DOHH2 (cell line): ENCODE measurements around the gene TJP1.

Experiments
- H3F3A ChIP-seq: fragments of 200-600 bp; sonication (generic), shearing (Covaris generic); 2 replicates; pipeline ENCODE4 v1.6.0; 2016; ENCODE audit warnings: antibody characterized with exemption, mild to moderate bottlenecking; ENCODE audit not compliant: control insufficient read depth, insufficient read depth
- H3K27ac ChIP-seq: fragments of 200-600 bp; sonication (generic); 2 replicates; pipeline ENCODE4 v1.5.1; 2014; ENCODE audit warnings: low read depth, mild to moderate bottlenecking, low read length, moderate library complexity
- H3K27me3 ChIP-seq: fragments of 200-600 bp; sonication (generic); 2 replicates; pipeline ENCODE4 v1.6.1; 2014; ENCODE audit warnings: mild to moderate bottlenecking, low read length, mixed read lengths; ENCODE audit not compliant: control insufficient read depth
- H3K36me3 ChIP-seq: fragments of 200-600 bp; sonication (generic); 2 replicates; pipeline ENCODE4 v1.6.1; 2014; ENCODE audit warnings: mild to moderate bottlenecking, low read length, moderate library complexity, mixed read lengths; ENCODE audit not compliant: control insufficient read depth
- H3K4me1 ChIP-seq: fragments of 200-600 bp; sonication (generic); 2 replicates; pipeline ENCODE4 v1.6.1; 2014; ENCODE audit warnings: mild to moderate bottlenecking, low read length, mixed read lengths; ENCODE audit not compliant: control insufficient read depth
- H3K4me2 ChIP-seq: fragments of 200-600 bp; sonication (generic); 2 replicates; pipeline ENCODE4 v1.6.0; 2014; ENCODE audit warnings: mild to moderate bottlenecking, low read length, moderate library complexity
- H3K4me3 ChIP-seq: fragments of 200-600 bp; sonication (generic); 2 replicates; pipeline ENCODE4 v1.5.1; 2014; ENCODE audit warnings: mild to moderate bottlenecking, low read length, mixed read lengths
- H3K79me2 ChIP-seq: fragments of 200-600 bp; sonication (generic); 2 replicates; pipeline ENCODE4 v1.6.1; 2014; ENCODE audit warnings: mild to moderate bottlenecking, low read length, mixed read lengths; ENCODE audit not compliant: control insufficient read depth
- H3K9me2 ChIP-seq: fragments of 200-600 bp; sonication (generic); replicated peaks from 2 replicates; pipeline ENCODE4 v1.6.1; 2014; ENCODE audit warnings: mild to moderate bottlenecking, low read length, mixed read lengths; ENCODE audit not compliant: control insufficient read depth
- H3K9me3 ChIP-seq: fragments of 200-600 bp; sonication (generic); 2 replicates; pipeline ENCODE4 v1.6.1; 2014; ENCODE audit warnings: antibody characterized with exemption, low read length, mixed read lengths; ENCODE audit not compliant: control insufficient read depth, insufficient read depth
- H4K20me1 ChIP-seq: fragments of 200-600 bp; sonication (generic); 2 replicates; pipeline ENCODE4 v1.6.0; 2014; ENCODE audit warnings: low read depth, mild to moderate bottlenecking, antibody characterized with exemption, low read length, moderate library complexity; ENCODE audit not compliant: control insufficient read depth, insufficient read depth
- EZH2phosphoT487 ChIP-seq: fragments of 200-600 bp; sonication (generic); IDR thresholded peaks from 2 replicates; pipeline ENCODE4 v1.6.1; 2017; ENCODE audit warnings: borderline replicate concordance, mild to moderate bottlenecking, antibody characterized with exemption, low read length, moderate library complexity, mixed read lengths
- TF ChIP-seq, protein P1 (sequence below): fragments of 200-600 bp; sonication (generic); IDR thresholded peaks from one replicate; pipeline ENCODE4 v1.5.1; 2014; ENCODE audit warnings: antibody characterized with exemption, mild to moderate bottlenecking, low read depth, low read length; ENCODE audit not compliant: poor library complexity, severe bottlenecking

Gene TJP1

DNA sequence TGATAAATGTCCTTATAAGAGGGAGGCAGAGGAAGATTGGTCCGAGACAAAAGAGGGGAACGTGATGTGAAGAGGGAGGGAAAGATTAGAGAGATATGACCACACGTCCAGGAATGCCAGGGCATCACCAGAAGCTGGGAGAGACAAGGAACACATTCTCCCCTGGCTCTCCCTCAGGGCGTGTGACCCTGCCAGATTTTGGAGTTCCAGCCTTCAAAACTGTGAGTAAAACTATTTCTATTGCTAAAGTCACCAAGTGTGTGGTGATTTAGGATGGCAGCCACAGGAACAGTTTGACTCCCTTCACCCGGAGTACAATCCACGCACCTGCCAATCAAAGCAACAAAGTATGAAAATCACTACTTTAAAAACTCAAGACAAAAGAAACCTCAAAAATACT lies 32.1 kb upstream of the TJP1 start:
- Histone ChIP-seq H3K4me3 (no peak overlapping the region), H3K79me2 (no peaks in the 10 kb centered on the region), H3K27ac (no peak overlapping the region), H3K27me3 (no peaks in the 10 kb centered on the region), H3K4me1 (no peaks in the 10 kb centered on the region), H3K36me3 (no peaks in the 10 kb centered on the region), H3K9me3 (no peaks in the 10 kb centered on the region), H3F3A (no peaks in the 10 kb centered on the region), H3K4me2 (no peak overlapping the region), H3K9me2 (no peaks in the 10 kb centered on the region), H4K20me1 (no peaks in the 10 kb centered on the region)
- TF ChIP-seq EZH2phosphoT487 = no peak
- TF ChIP-seq, protein P1, sequence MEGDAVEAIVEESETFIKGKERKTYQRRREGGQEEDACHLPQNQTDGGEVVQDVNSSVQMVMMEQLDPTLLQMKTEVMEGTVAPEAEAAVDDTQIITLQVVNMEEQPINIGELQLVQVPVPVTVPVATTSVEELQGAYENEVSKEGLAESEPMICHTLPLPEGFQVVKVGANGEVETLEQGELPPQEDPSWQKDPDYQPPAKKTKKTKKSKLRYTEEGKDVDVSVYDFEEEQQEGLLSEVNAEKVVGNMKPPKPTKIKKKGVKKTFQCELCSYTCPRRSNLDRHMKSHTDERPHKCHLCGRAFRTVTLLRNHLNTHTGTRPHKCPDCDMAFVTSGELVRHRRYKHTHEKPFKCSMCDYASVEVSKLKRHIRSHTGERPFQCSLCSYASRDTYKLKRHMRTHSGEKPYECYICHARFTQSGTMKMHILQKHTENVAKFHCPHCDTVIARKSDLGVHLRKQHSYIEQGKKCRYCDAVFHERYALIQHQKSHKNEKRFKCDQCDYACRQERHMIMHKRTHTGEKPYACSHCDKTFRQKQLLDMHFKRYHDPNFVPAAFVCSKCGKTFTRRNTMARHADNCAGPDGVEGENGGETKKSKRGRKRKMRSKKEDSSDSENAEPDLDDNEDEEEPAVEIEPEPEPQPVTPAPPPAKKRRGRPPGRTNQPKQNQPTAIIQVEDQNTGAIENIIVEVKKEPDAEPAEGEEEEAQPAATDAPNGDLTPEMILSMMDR = no peak

DNA sequence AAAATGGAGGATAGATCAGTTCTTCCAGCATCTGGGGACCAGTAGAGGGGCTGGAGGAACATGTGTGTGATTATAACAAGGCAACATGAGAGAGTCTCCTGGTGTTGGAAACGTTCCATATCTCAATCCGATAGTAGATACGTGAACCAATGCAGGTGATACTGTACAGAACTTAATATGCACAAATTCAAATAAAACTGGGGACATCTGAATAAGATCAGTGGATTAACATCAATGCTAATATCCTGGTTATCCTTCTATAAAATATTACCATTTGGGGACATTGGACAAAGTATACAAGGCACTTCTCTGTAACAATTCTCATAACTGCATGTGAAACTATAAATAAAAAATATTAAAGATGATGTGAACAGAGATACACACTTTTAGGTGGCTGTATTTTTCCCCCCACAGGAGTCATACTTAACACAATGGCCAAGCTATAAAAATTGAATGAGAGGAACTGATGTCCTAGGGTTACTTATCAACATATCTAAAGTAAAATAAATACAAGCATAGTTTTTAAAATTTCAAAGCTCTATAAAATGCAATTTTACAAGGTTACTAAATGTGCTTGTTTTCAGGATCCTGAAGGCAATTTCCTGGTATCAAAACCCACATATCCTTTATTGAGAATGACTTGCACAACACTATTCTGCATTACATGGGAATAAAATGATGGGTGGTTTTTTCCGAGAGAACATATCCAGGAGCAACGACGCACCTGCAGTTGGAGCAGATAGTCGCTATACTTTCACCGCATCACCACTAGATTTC lies 31.1 kb upstream of the TJP1 start:
- no peak overlapping the region for H3K4me2 ChIP-seq
- no peaks in the 10 kb centered on the region for H3K9me3 ChIP-seq
- no peak overlapping the region for H3K27ac ChIP-seq
- no peaks in the 10 kb centered on the region for H3K36me3 ChIP-seq
- no peaks in the 10 kb centered on the region for H3K27me3 ChIP-seq
- no peaks in the 10 kb centered on the region for H3F3A ChIP-seq
- H3K79me2 ChIP-seq = no peaks in the 10 kb centered on the region
- H3K4me1 ChIP-seq = no peaks in the 10 kb centered on the region
- no peaks in the 10 kb centered on the region for H4K20me1 ChIP-seq
- H3K4me3 ChIP-seq = no peak overlapping the region
- H3K9me2 ChIP-seq = no peaks in the 10 kb centered on the region
- no peak for TF ChIP-seq EZH2phosphoT487
- TF ChIP-seq, protein P1 = no peak

DNA sequence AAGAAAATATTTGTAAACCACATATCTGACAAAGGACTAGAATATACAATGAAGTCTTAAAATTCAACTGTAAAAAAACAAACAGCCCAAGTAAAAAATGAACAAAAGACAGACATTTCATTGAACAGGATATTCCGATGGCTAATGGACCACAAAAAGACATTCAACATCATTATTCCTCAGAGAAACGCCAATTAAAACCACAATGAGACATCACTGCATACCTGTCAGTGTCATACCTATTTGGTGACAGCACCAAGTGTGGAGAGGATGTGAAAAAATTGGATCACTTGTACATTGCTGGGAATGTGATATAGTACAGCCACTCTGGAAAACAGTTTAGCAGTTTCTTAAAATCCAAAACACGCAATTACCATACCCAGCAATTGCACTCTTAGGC lies 29.9 kb upstream of the TJP1 start:
- H3K9me2 ChIP-seq = no peaks in the 10 kb centered on the region
- no peak overlapping the region for H3K4me2 ChIP-seq
- H3K4me3 ChIP-seq = no peak overlapping the region
- H3K27me3 ChIP-seq = no peaks in the 10 kb centered on the region
- no peaks in the 10 kb centered on the region for H3K4me1 ChIP-seq
- TF ChIP-seq EZH2phosphoT487 = no peak
- TF ChIP-seq, protein P1 = no peak
- no peaks in the 10 kb centered on the region for H3K9me3 ChIP-seq
- H4K20me1 ChIP-seq = no peaks in the 10 kb centered on the region
- no peaks in the 10 kb centered on the region for H3K79me2 ChIP-seq
- no peaks in the 10 kb centered on the region for H3F3A ChIP-seq
- no peaks in the 10 kb centered on the region for H3K36me3 ChIP-seq
- H3K27ac ChIP-seq = no peak overlapping the region
